ENCODE data around the gene ZNF784. TPM values are rescaled to one million over a fixed set of nuclear protein-coding genes. Genes with fewer than 3 reads are reported as not detected.

Gene ZNF784
- total and polyA plus RNA-seq, 2 of the 13 experiments (the other 11 are each of a cell fraction or from before 2014, with no cell fraction given): 4.1 to 4.2 TPM

GRCh38 chr19:55611300-55611982, 12.9 kb downstream of the ZNF784 start (continued):
- no peak for TF ChIP-seq IKZF5 (CRISPR knock-in tag; IDR thresholded peaks at IDR 0.05)

- in situ Hi-C loops (cut with HindIII; ENCODE audit: extremely low pct_ligation_motif_present, low pct_unique_long_range_greater_than_20kb) (loop anchor here (5.0 kb wide), 1 partner anchor 92 kb away; no protein-coding TSS in a partner anchor), intact Hi-C loops (cut with micrococcal nuclease; ENCODE audit: unreplicated experiment) (loop anchor here (10.0 kb wide), 1 partner anchor 55 kb away; no protein-coding TSS in a partner anchor)
- H3K27me3 ChIP-seq (ENCODE audit: control insufficient read depth in 1 of 2, insufficient read depth in 2 of 2, low read length in 2 of 2): no peaks in the 10 kb centered on the region; a peak in 1 of 5 replicates
- no peak overlapping the region for H3K27ac ChIP-seq (ENCODE audit: extremely low read length, insufficient read depth, low read length)
- ChIA-PET CTCF (ENCODE audit: low intra/inter-chr PET ratio, low total read pairs) (no interaction called here), POLR2A (no interaction called here)
- ATAC-seq (no peak), FAIRE-seq (no peak), DNase-seq (ENCODE audit: low spot score) (no peak)
- TF ChIP-seq ZBTB7A (CRISPR knock-in tag; IDR thresholded peaks at IDR 0.05) (no peak), CSRNP2 (CRISPR knock-in tag; conservative IDR thresholded peaks at IDR 0.05; ENCODE audit: low read depth) (no peak), ZNF546 (CRISPR knock-in tag; conservative IDR thresholded peaks at IDR 0.05) (no peak), IRX3 (CRISPR knock-in tag; IDR thresholded peaks at IDR 0.05; ENCODE audit: borderline replicate concordance, low read depth) (no peak), PLSCR1 (CRISPR knock-in tag; IDR thresholded peaks at IDR 0.05; ENCODE audit: borderline replicate concordance) (no peak), FOXC1 (CRISPR knock-in tag; IDR thresholded peaks at IDR 0.05; ENCODE audit: borderline replicate concordance) (no peak), ZNF616 (CRISPR knock-in tag; IDR thresholded peaks at IDR 0.05; ENCODE audit: low read depth) (no peak), TEAD3 (CRISPR knock-in tag; optimal IDR thresholded peaks at IDR 0.05; ENCODE audit: borderline replicate concordance) (no peak), ZKSCAN5 (CRISPR knock-in tag; IDR thresholded peaks at IDR 0.05) (no peak), FOXJ3 (CRISPR knock-in tag; IDR thresholded peaks at IDR 0.05; ENCODE audit: borderline replicate concordance) (no peak), ZNF367 (CRISPR knock-in tag; IDR thresholded peaks at IDR 0.05; ENCODE audit: borderline replicate concordance) (no peak)
- no peak overlapping the region for H3K4me3 ChIP-seq (replicated peaks in 1 of 3; ENCODE audit: insufficient read depth in 1 of 3, low read depth in 2 of 3, low read length in 3 of 3)
- no peaks in the 10 kb centered on the region for H3K9me3 ChIP-seq (ENCODE audit: low read length)
- no peaks in the 10 kb centered on the region for H4K20me1 ChIP-seq (ENCODE audit: insufficient read depth, low read length)
- peaks cover 24% of the 10 kb centered on the region for H3K4me1 ChIP-seq (ENCODE audit: insufficient read depth, low read length)
- H3K79me2 ChIP-seq (ENCODE audit: insufficient read depth, low read length): peaks cover 15% of the 10 kb centered on the region
- H3K4me2 ChIP-seq (ENCODE audit: low read depth, low read length): no peak overlapping the region
- H3K36me3 ChIP-seq (replicated peaks in 1 of 2; ENCODE audit: control insufficient read depth in 1 of 2, insufficient read depth in 2 of 2, low read length in 2 of 2): peaks cover 0 to 2% of the 10 kb centered on the region in 2 experiments; a peak in 1 of 5 replicates
- no TSS peak for BruUV-seq (replicated peaks)
- H2AFZ ChIP-seq (ENCODE audit: low read length): no peak overlapping the region
- 94% methylated on average over 5 of the region's 5 CpGs for WGBS (ENCODE audit: low lambda C conversion rate)
- no peak overlapping the region for H3K9ac ChIP-seq (ENCODE audit: insufficient read depth, low read depth, low read length)
These were observed 15.0 kb downstream of the ZNF784 start for GRCh38 chr19:55609326-55609725.

Data from HepG2 (cell line).